Mesothelial cell of epicardium (in vitro differentiated cells): Measurements from ENCODE around the gene SUCLG2. TPM values are rescaled to one million over a fixed set of nuclear protein-coding genes. Genes with fewer than 3 reads are reported as not detected.

ENCODE experiments used
- DNase-seq, 2 experiments: peaks; one replicate each; pipeline ENCODE4 v3.0.0; 2021; ENCODE audit warnings: low spot score in 2 of 2; ENCODE audit not compliant: unreplicated experiment in 2 of 2
- H3K27ac Mint-ChIP-seq: 2 replicates; pipeline ENCODE4 v1.8.0; 2021; ENCODE audit warnings: mixed read lengths
- H3K27me3 Mint-ChIP-seq: 2 replicates; pipeline ENCODE4 v1.8.0; 2021; ENCODE audit warnings: low read depth, mixed read lengths
- H3K36me3 Mint-ChIP-seq: 2 replicates; pipeline ENCODE4 v1.8.0; 2021; ENCODE audit warnings: mixed read lengths
- H3K4me1 Mint-ChIP-seq: 2 replicates; pipeline ENCODE4 v1.8.0; 2021; ENCODE audit warnings: mixed read lengths
- H3K4me3 Mint-ChIP-seq: 2 replicates; pipeline ENCODE4 v1.8.0; 2021; ENCODE audit warnings: mild to moderate bottlenecking, moderate library complexity, mixed read lengths
- H3K9me3 Mint-ChIP-seq: 2 replicates; pipeline ENCODE4 v1.8.0; 2021; ENCODE audit warnings: mixed read lengths
- CTCF ChIP-seq: fragments of 200-600 bp; sonication (generic); IDR thresholded peaks from one replicate; pipeline ENCODE4 v1.5.0; 2021; ENCODE audit warnings: antibody characterized with exemption; ENCODE audit not compliant: unreplicated experiment
- total RNA-seq: library from RNA; stranded (reverse); gene quantifications from 3 replicates; pipeline ENCODE4 v1.2.1, GENCODE V29; 2021

Gene SUCLG2
- total RNA-seq, 1 donor from 2014 or later = 35.0 TPM

- Mint-ChIP-seq H3K27ac (no peak overlapping the region), H3K27me3 (no peaks in the 10 kb centered on the region), H3K4me3 (no peak overlapping the region), H3K4me1 (peaks cover 10% of the 10 kb centered on the region), H3K36me3 (peaks cover 10% of the 10 kb centered on the region), H3K9me3 (no peaks in the 10 kb centered on the region)
- no peak for TF ChIP-seq CTCF
- no peak for DNase-seq
These were observed 9.6 kb downstream of the SUCLG2 start for GRCh38 chr3:67644827-67645226.

GRCh38 chr3:67642734-67643133 lies 11.7 kb downstream of the SUCLG2 start:
- Mint-ChIP-seq H3K27ac (no peak overlapping the region), H3K36me3 (peaks cover 10% of the 10 kb centered on the region), H3K27me3 (no peaks in the 10 kb centered on the region), H3K9me3 (no peaks in the 10 kb centered on the region), H3K4me3 (no peak overlapping the region), H3K4me1 (no peaks in the 10 kb centered on the region)
- DNase-seq = no peak
- TF ChIP-seq CTCF = no peak

GRCh38 chr3:67642190-67642589 lies 12.2 kb downstream of the SUCLG2 start:
- no peaks in the 10 kb centered on the region for H3K4me1 Mint-ChIP-seq
- no peak overlapping the region for H3K4me3 Mint-ChIP-seq
- no peak for TF ChIP-seq CTCF
- no peaks in the 10 kb centered on the region for H3K27me3 Mint-ChIP-seq
- no peak for DNase-seq
- no peaks in the 10 kb centered on the region for H3K9me3 Mint-ChIP-seq
- H3K36me3 Mint-ChIP-seq = peaks cover 7% of the 10 kb centered on the region
- no peak overlapping the region for H3K27ac Mint-ChIP-seq

GRCh38 chr3:67641451-67641850 lies 13.0 kb downstream of the SUCLG2 start:
- Mint-ChIP-seq H3K27ac (no peak overlapping the region), H3K4me1 (no peaks in the 10 kb centered on the region), H3K4me3 (no peak overlapping the region), H3K27me3 (no peaks in the 10 kb centered on the region), H3K9me3 (no peaks in the 10 kb centered on the region), H3K36me3 (peaks cover 7% of the 10 kb centered on the region)
- no peak for DNase-seq
- TF ChIP-seq CTCF = no peak

GRCh38 chr3:67640023-67640660 lies 14.3 kb downstream of the SUCLG2 start:
- H3K4me3 Mint-ChIP-seq = no peak overlapping the region
- H3K27ac Mint-ChIP-seq = no peak overlapping the region
- H3K27me3 Mint-ChIP-seq = no peaks in the 10 kb centered on the region
- H3K9me3 Mint-ChIP-seq = no peaks in the 10 kb centered on the region
- no peak for DNase-seq
- H3K4me1 Mint-ChIP-seq = no peaks in the 10 kb centered on the region
- H3K36me3 Mint-ChIP-seq = peaks cover 11% of the 10 kb centered on the region
- TF ChIP-seq CTCF = no peak
